GM19455 (cell line): ENCODE measurements around the gene ECEL1.

ENCODE experiments used
- ATAC-seq: cut with Tn5 transposase; IDR thresholded peaks from one replicate; pipeline ENCODE4 v1.9.1; 2021; ENCODE audit not compliant: unreplicated experiment

ECEL1 gene

GRCh38 chr2:232501331-232501771 is 13.7 kb upstream of the ECEL1 start:
- no peak for ATAC-seq

- no peak for ATAC-seq
Measured at GRCh38 chr2:232498452-232498851, 10.8 kb upstream of the ECEL1 start.

GRCh38 chr2:232497348-232497747 is 9.7 kb upstream of the ECEL1 start:
- ATAC-seq, result no peak

GRCh38 chr2:232496501-232497270 is 9.1 kb upstream of the ECEL1 start:
- no peak for ATAC-seq

- no peak for ATAC-seq
Measured at GRCh38 chr2:232495292-232495691, 7.7 kb upstream of the ECEL1 start.

- no peak for ATAC-seq
Measured at GRCh38 chr2:232494542-232494941, 6.9 kb upstream of the ECEL1 start.

GRCh38 chr2:232493701-232494474 is 6.3 kb upstream of the ECEL1 start:
- no peak for ATAC-seq

GRCh38 chr2:232492963-232493700 is 5.5 kb upstream of the ECEL1 start:
- ATAC-seq, result no peak

- ATAC-seq, result no peak
Measured at GRCh38 chr2:232492236-232492848, 4.7 kb upstream of the ECEL1 start.

GRCh38 chr2:232491139-232491780 is 3.6 kb upstream of the ECEL1 start:
- no peak for ATAC-seq

- ATAC-seq, result no peak
Measured at GRCh38 chr2:232490221-232491138, 2.8 kb upstream of the ECEL1 start.

- no peak for ATAC-seq
Measured at GRCh38 chr2:232489516-232490220, 2.0 kb upstream of the ECEL1 start.

GRCh38 chr2:232488721-232489300 is 1.2 kb upstream of the ECEL1 start:
- ATAC-seq, result no peak

- ATAC-seq, result no peak
Measured at GRCh38 chr2:232488097-232488711, 570 bp upstream of the ECEL1 start.

- ATAC-seq, result no peak
Measured at GRCh38 chr2:232486558-232487384, 863 bp downstream of the ECEL1 start.

GRCh38 chr2:232485757-232486557 is 1.7 kb downstream of the ECEL1 start:
- ATAC-seq, result no peak
